Dendritic cell treated with granulocyte-macrophage colony-stimulating factor and Interleukin-4, amounts not matched to agents 40 ng/mL and 50 ng/mL, for 4 days (primary cell): ENCODE data around the gene LGR6.
"Not testable (repeated sequence)": the region's sequence is repeated elsewhere in the genome, so short reads cannot be mapped to it uniquely, and the experiment has no call there.

Experiments used
- H3K27ac Mint-ChIP-seq: one replicate; pipeline ENCODE4 v1.8.0; 2022; ENCODE audit warnings: mild to moderate bottlenecking, mixed read lengths
- H3K27me3 Mint-ChIP-seq: one replicate; pipeline ENCODE4 v1.8.0; 2022; ENCODE audit warnings: mild to moderate bottlenecking, mixed read lengths
- H3K36me3 Mint-ChIP-seq: one replicate; pipeline ENCODE4 v1.8.0; 2022; ENCODE audit warnings: low read depth, mixed read lengths
- H3K4me1 Mint-ChIP-seq: one replicate; pipeline ENCODE4 v1.8.0; 2022; ENCODE audit warnings: low read depth, mixed read lengths
- H3K4me3 Mint-ChIP-seq: one replicate; pipeline ENCODE4 v1.8.0; 2022; ENCODE audit warnings: mild to moderate bottlenecking, moderate library complexity, mixed read lengths
- H3K9me3 Mint-ChIP-seq: one replicate; pipeline ENCODE4 v1.8.0; 2022; ENCODE audit warnings: mixed read lengths
- intact Hi-C: fragments of 100-400 bp; cut with micrococcal nuclease; formaldehyde crosslinking; loops from one replicate; pipeline ENCODE4 v1.15.0; 2022

The LGR6 gene

DNA sequence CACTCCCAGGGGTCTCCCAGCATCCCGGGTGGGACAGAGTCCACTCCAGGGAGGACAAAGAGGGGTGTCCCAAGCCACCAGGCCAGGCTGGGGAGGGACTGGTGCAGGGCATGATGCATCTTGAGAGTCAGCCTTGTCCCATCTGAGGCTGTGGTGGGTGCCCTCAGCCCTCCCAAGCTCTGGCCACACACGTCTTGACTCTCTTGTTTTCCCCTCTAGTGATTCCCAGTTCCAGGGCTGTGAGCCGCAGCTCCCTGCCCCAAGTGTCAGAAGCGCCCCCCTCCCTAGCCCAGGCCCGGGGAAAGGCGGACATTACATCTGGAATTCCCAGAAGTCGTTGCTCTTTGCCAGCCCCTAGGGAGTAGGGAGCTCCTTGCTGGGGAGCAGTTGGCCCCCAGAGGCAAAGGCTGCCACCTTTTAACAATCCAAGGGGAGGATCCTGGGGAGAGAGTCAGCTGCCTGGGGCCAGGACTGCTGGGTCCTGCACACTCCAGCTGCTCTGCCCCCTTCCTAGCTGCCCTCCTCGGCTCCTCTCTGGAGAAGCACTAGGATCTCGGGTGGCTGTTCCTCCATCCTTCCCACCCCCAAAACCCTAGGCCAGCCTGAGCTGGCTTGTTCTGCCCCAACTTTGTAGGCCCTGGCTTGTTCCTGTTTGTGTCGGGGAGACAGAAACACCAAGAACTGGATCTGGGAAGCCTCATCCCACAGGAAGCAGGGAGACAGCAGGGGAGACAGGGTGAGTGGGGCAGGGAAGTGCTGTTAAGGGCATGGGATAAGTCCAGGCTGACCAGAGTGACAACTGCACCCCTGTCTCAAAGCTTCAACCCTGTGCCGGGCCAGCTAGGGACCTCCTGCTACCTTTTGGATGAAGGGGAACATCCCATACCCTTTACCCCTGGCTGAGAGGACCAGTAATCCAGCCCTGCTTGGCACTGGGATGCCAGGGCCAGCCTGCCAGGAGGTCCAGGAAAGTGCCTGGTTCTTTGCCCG lies 30.0 kb upstream of the LGR6 start:
- intact Hi-C loops = no loop called here
- Mint-ChIP-seq H3K4me3 (no peak overlapping the region), H3K36me3 (peaks cover 21% of the 10 kb centered on the region), H3K27ac (peak overlapping the region; percentile 92), H3K27me3 (peaks cover 14% of the 10 kb centered on the region), H3K9me3 (no peaks in the 10 kb centered on the region), H3K4me1 (peaks cover 63% of the 10 kb centered on the region)

DNA sequence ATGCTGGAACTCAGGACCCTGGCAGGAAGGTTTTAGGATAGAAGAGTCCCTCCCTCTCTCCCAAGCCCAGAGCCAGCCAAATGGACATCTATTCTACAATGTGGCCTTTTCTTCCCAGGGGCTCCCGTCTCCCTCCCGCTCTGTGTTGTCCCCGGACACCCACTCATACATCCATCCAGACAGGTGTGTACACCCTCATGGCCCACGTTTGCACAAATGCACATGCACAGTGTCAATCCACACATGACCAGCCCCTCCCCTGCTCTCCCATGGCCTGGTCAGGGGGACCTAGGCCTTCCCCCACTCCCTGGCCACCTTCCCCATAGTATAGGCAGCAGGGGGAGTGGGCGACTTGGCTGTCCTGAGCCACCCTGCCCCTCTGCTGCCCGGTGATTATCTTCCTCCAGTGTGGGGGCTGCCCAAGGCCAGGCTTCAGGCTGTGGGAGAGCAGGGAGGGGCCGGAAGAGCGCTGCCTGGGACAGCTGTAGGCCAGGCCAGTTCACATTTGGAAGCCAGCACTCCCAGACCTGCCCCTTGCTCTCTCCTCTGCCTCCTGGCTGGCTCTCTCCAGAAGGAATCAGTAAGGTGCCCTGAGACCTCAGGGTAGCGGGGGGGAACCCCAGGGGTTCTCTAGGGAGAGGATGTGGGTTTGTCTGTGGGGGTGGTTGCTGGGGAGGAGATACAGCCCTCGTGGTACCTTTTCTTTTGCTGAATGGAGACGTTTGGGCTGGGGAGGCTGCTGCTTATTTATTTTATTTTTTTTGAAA lies 29.1 kb upstream of the LGR6 start:
- H3K27ac Mint-ChIP-seq = no peak overlapping the region
- H3K4me3 Mint-ChIP-seq = no peak overlapping the region
- no peaks in the 10 kb centered on the region for H3K9me3 Mint-ChIP-seq
- intact Hi-C loops = no loop called here
- peaks cover 54% of the 10 kb centered on the region for H3K4me1 Mint-ChIP-seq
- peaks cover 14% of the 10 kb centered on the region for H3K27me3 Mint-ChIP-seq
- H3K36me3 Mint-ChIP-seq = peaks cover 12% of the 10 kb centered on the region

DNA sequence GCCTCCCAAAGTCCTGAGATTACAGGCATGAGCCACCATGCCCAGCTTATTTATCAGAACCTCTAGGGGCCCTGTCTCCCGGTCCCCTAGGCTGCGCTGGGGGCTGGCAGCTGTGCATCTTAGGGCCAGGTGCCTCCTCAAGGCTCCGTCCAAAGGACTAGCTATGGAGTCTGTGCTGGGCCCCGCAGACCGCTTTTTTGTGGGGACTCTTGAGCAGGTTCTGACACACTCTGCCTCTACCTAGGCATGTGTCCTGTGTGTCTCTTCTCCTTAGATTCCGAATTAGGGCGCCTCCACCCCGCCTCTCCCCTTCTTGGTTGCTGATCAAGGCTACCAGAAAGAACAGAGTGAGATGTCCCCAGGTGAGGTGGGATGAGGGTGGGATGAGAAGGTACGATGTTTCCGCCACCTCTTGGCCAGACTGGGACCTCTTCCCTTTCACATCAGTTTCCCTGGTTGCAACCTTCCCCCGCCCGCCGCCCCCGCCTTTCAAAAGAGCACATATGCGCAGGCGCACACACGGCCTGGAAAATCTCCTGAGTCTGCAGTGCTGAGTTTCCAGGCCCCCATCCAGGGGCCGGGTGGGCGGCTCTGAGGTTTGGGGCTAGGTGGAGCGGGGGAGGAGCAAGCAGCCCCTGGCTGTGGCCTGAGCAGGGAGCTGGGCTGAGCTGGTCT lies 28.2 kb upstream of the LGR6 start:
- H3K27me3 Mint-ChIP-seq = peaks cover 14% of the 10 kb centered on the region
- H3K9me3 Mint-ChIP-seq = no peaks in the 10 kb centered on the region
- H3K4me1 Mint-ChIP-seq = peaks cover 44% of the 10 kb centered on the region
- H3K4me3 Mint-ChIP-seq = no peak overlapping the region
- no peak overlapping the region for H3K27ac Mint-ChIP-seq
- H3K36me3 Mint-ChIP-seq = peaks cover 6% of the 10 kb centered on the region
- intact Hi-C loops = no loop called here

DNA sequence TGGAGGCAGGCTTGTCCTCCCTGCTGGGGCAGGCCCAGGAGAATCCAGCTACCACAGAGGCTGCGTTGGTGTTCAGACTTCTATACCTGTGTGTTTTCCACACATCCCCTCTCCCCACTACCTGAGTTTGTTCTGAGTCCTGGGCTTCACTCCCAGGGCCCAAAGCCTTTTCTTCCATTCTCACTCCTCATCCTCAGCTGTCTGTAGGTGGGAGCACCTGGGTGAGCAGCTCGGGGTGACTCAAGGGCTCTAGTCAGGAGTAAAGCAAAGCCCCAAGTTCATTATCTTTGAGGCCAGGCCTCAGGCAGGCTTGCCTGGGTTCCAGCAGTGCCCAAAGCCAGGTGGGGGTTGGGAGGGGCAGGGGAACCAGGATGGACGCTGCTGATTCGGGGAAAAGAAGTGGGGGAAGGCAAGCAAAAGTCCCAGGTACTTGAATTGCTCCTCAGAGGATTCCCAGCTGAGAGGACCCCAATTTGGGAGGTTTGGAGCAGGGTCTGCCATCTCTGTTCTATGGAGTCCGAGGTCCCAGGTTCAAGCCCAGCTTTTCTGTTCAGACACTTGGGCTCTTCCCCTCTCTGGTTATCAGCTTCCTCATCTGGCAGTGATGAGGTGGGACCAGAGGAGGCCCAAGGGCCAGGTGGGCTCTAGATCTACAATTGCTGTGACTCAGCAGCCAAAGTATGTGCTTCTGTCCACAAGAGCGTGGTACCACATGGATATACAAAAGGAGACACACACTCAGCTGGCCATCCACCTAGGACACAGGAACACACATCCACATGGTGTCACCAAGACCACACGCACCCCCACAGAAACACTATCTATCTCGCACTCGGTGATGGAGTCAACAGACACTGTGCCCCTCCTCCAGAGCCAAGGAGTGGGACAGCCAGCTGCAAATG lies 27.4 kb upstream of the LGR6 start:
- no peak overlapping the region for H3K4me3 Mint-ChIP-seq
- intact Hi-C loops = no loop called here
- peaks cover 37% of the 10 kb centered on the region for H3K4me1 Mint-ChIP-seq
- H3K27ac Mint-ChIP-seq = no peak overlapping the region
- H3K27me3 Mint-ChIP-seq = peaks cover 14% of the 10 kb centered on the region
- no peaks in the 10 kb centered on the region for H3K9me3 Mint-ChIP-seq
- no peaks in the 10 kb centered on the region for H3K36me3 Mint-ChIP-seq

DNA sequence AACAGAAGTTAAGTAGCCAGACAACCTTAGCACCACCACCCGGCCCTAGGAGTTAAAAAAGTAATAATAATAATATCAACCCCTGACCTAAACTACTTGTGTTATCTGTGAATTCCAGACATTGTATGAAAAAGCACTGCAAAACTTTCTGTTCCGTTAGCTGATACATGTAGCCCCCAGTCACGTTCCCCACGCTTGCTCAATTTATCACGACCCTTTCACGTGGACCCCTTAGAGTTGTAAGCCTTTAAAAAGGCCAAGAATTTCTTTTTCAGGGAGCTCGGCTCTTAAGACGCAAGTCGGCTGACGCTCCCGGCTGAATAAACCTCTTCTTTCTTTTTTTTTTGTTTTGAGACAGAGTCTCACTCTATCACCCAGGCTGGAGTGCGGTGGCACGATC lies 26.5 kb upstream of the LGR6 start:
- H3K4me3 Mint-ChIP-seq, intact Hi-C loops: not testable (repeated sequence)

DNA sequence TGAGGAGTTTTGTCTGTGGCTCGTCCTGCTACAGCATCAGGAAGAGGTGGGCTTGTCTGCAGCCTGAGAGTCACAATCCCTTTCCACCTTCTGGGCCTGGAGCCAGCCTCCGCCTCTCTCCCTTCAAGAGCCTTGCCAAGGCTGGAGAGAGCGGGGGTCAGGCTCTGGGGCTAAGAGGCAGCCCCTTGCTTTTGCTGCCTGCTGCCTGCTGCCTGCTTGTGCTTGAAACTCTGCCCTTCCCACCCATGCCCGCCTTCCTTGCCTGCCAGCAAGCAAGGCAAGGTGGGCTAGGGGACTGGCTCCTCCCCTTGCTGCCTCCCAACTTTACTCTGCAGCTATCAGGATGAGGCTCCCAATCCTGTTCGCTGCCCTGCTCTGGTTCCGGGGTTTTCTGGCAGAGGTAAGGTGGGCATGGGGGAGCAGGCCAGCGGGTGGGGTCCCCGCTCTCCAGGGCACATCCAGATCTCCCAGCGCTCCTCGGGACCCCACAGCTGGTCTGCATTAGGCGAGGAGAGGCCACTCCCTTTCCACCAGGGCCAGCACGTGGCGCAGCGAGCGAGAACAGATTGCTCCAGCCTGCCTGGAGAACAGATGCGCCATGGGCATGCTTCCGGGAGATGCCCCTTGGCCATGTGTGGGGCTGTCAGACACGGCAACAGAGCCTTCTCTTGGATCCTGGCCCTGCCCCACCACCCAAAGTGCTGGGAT lies 25.7 kb upstream of the LGR6 start:
- Mint-ChIP-seq H3K36me3 (no peaks in the 10 kb centered on the region), H3K27me3 (peaks cover 14% of the 10 kb centered on the region), H3K27ac (no peak overlapping the region), H3K9me3 (no peaks in the 10 kb centered on the region), H3K4me3 (no peak overlapping the region), H3K4me1 (peaks cover 20% of the 10 kb centered on the region)
- intact Hi-C loops = no loop called here

More for the DNA sequence above, 26.5 kb upstream of the LGR6 start:
- not testable (repeated sequence) for H3K9me3 Mint-ChIP-seq, H3K27ac Mint-ChIP-seq, H3K36me3 Mint-ChIP-seq
- Mint-ChIP-seq H3K27me3 (peaks cover 14% of the 10 kb centered on the region), H3K4me1 (peaks cover 28% of the 10 kb centered on the region)

DNA sequence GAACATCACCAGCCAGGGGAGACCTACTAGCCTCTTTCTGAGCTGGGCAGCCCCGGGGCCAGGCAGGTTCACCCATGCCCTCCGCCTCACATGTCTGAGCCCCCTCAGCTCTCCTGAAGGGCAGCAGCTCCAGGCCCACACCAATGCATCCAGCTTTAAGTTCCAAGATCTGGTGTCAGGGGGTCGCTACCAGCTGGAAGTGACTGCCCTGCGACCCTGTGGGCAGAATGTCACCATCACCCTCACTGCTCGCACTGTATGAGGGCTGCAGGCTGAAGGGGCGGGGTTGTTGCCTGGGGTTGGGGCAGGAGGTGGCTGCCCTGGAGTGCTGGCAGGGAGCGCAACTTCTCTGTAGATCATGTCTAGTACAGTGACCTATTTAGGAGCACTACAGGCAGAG lies 24.7 kb upstream of the LGR6 start:
- no peak overlapping the region for H3K27ac Mint-ChIP-seq
- H3K36me3 Mint-ChIP-seq = no peaks in the 10 kb centered on the region
- H3K4me1 Mint-ChIP-seq = peaks cover 10% of the 10 kb centered on the region
- H3K9me3 Mint-ChIP-seq = no peaks in the 10 kb centered on the region
- H3K4me3 Mint-ChIP-seq = no peak overlapping the region
- H3K27me3 Mint-ChIP-seq = peaks cover 13% of the 10 kb centered on the region
- intact Hi-C loops = no loop called here

DNA sequence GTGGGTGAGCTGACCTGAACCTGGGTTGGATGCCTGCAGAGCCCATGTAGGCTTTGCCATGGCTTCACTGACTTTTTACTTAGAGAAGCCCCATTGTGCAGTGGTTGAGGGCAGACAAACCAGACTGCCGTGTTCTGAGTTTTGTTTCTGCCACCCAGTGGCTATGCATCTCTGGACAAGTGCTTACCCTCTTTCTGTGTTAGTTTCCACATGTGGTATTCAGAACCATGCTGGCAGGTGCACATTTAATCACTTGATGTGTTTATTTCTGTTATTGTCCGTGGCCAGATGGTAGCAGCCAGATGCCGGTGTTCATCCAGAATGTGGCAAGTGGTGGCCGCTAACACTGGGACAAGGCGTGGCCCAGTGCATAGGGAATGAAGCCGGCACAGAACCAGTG lies 22.9 kb upstream of the LGR6 start:
- H3K27me3 Mint-ChIP-seq = peaks cover 13% of the 10 kb centered on the region
- H3K4me3 Mint-ChIP-seq = no peak overlapping the region
- H3K27ac Mint-ChIP-seq = no peak overlapping the region
- H3K36me3 Mint-ChIP-seq = no peaks in the 10 kb centered on the region
- intact Hi-C loops = no loop called here
- no peaks in the 10 kb centered on the region for H3K4me1 Mint-ChIP-seq
- no peaks in the 10 kb centered on the region for H3K9me3 Mint-ChIP-seq

DNA sequence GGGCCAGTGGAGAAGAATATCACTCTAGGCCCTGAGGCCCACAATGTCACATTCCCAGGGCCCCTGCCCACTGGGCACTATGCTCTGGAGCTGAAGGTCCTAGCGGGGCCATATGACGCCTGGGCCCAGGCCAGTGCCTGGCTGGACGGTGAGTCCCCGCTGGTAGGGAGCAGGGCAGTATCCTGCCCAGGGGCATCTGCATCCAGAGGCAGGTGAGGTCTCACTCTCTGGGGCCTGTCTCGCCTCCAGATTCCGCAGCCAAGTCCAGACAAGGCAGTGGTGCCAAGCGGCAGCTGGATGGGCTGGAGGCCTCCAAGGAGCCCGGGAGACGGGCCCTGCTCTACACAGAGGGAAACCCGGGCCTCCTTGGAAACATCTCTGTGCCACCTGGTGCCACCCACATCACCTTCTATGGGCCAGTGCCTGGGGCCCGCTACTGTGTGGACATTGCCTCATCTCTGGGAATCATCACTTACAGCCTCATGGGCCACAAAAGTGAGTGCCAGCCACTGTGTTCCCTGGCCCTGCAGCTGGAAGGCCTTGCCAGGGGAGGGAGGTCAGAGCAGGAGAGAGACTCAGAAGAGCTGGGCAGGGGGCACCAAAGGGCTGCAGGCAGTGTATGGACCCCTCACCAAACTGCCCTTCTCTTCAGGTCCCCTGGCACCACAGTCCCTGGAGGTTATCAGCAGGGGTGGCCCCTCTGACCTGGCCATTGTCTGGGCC lies 22.1 kb upstream of the LGR6 start:
- no peaks in the 10 kb centered on the region for H3K9me3 Mint-ChIP-seq
- no peaks in the 10 kb centered on the region for H3K4me1 Mint-ChIP-seq
- intact Hi-C loops = no loop called here
- peaks cover 13% of the 10 kb centered on the region for H3K27me3 Mint-ChIP-seq
- no peak overlapping the region for H3K4me3 Mint-ChIP-seq
- no peaks in the 10 kb centered on the region for H3K36me3 Mint-ChIP-seq
- H3K27ac Mint-ChIP-seq = no peak overlapping the region

DNA sequence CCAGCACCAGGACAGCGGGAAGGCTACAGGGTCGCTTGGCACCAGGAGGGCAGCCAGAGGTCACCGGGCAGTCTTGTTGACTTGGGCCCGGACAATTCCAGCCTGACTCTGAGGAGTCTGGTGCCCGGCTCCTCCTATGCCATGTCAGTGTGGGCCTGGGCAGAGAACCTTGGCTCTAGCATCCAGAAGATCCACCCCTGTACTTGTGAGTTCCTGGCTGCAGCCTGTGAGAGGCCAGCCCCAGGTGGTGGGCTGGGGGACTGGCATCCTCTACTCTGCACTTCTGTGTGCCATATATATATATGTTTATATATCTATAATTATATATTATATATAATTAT lies 21.6 kb upstream of the LGR6 start:
- Mint-ChIP-seq H3K36me3 (no peaks in the 10 kb centered on the region), H3K4me1 (no peaks in the 10 kb centered on the region), H3K4me3 (no peak overlapping the region), H3K27me3 (peaks cover 13% of the 10 kb centered on the region), H3K27ac (no peak overlapping the region), H3K9me3 (no peaks in the 10 kb centered on the region)
- intact Hi-C loops = no loop called here

DNA sequence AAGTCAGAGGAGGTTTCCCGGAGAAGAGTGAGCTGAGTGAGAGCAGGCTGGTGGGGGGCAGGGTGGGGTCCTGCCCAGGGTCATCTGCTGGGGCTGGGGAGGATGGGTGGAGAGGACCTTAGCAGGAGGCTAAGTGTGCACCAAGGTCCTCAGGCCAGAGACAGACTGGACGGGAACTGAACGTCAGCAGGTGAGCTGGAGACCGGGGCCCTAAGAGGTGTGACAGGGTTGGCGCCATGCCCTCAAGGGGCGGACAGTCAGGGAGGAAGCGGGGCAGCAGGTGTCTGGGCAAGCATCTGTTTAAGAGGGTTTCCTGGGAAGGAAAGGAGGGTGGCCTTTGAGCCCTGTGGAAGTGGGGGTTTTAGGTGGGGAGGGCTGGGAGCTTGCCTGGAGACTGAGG lies 19.6 kb upstream of the LGR6 start:
- no peak overlapping the region for H3K27ac Mint-ChIP-seq
- no peak overlapping the region for H3K4me3 Mint-ChIP-seq
- H3K27me3 Mint-ChIP-seq = peaks cover 1% of the 10 kb centered on the region
- no peaks in the 10 kb centered on the region for H3K36me3 Mint-ChIP-seq
- H3K9me3 Mint-ChIP-seq = no peaks in the 10 kb centered on the region
- intact Hi-C loops = no loop called here
- H3K4me1 Mint-ChIP-seq = no peaks in the 10 kb centered on the region
